Mesenchymal stem cell (in vitro differentiated cells and primary cell): ENCODE data around the gene RAB6D.
"Not testable (repeated sequence)": the region's sequence is repeated elsewhere in the genome, so short reads cannot be mapped to it uniquely, and the experiment has no call there.

Experiments
- DNase-seq: peaks from one replicate; pipeline ENCODE4 v3.0.0-alpha.2; 2013
- H2AFZ ChIP-seq: one replicate; pipeline ENCODE4 v1.6.1; 2013; ENCODE audit warnings: low read depth, mild to moderate bottlenecking, control low read depth, inconsistent platforms, low read length, moderate library complexity
- H2AK5ac ChIP-seq: 2 replicates; pipeline ENCODE4 v1.6.1; 2013; ENCODE audit warnings: low read length, moderate library complexity, mild to moderate bottlenecking, inconsistent platforms; ENCODE audit not compliant: severe bottlenecking
- H2BK120ac ChIP-seq: one replicate; pipeline ENCODE4 v1.6.1; 2013; ENCODE audit warnings: low read depth, mild to moderate bottlenecking, inconsistent platforms, low read length, moderate library complexity
- H2BK12ac ChIP-seq, 2 experiments: one replicate each; pipeline ENCODE4 v1.6.1; 2013; ENCODE audit warnings: inconsistent platforms in 2 of 2, low read length in 2 of 2, mild to moderate bottlenecking in 2 of 2, moderate library complexity in 2 of 2, control low read depth in 1 of 2
- H2BK15ac ChIP-seq: one replicate; pipeline ENCODE4 v1.6.1; 2013; ENCODE audit warnings: mild to moderate bottlenecking, low read depth, inconsistent platforms; ENCODE audit not compliant: poor library complexity, severe bottlenecking
- H2BK5ac ChIP-seq: 2 replicates; pipeline ENCODE4 v1.6.1; 2013; ENCODE audit warnings: low read depth, mild to moderate bottlenecking, low read length, control low read depth, inconsistent platforms; ENCODE audit not compliant: poor library complexity, severe bottlenecking
- H3K14ac ChIP-seq, 2 experiments: one replicate each; pipeline ENCODE4 v1.6.1; 2013; ENCODE audit warnings: inconsistent platforms in 2 of 2, low read length in 2 of 2, control low read depth in 1 of 2, mild to moderate bottlenecking in 1 of 2, moderate library complexity in 1 of 2
- H3K18ac ChIP-seq, 2 experiments: one replicate each; pipeline ENCODE4 v1.6.1; 2013; ENCODE audit warnings: inconsistent platforms in 2 of 2, low read length in 2 of 2, control low read depth in 1 of 2, low read depth in 1 of 2, mild to moderate bottlenecking in 1 of 2
- H3K23ac ChIP-seq, 2 experiments: one replicate each; pipeline ENCODE4 v1.6.1; 2013; ENCODE audit warnings: inconsistent platforms in 2 of 2, low read length in 2 of 2, mild to moderate bottlenecking in 2 of 2, moderate library complexity in 2 of 2, control low read depth in 1 of 2
- H3K27ac ChIP-seq: 2 replicates; pipeline ENCODE4 v1.5.1; 2013; ENCODE audit warnings: mild to moderate bottlenecking, moderate library complexity, low read length, control low read depth, inconsistent platforms; ENCODE audit not compliant: poor library complexity, severe bottlenecking
- H3K27me3 ChIP-seq, 2 experiments: 2 replicates each; pipeline versions ENCODE4 v1.6.1 to v1.7.0; 2013; ENCODE audit warnings: low read length in 2 of 2, mild to moderate bottlenecking in 2 of 2, moderate library complexity in 2 of 2, control low read depth in 1 of 2, inconsistent platforms in 1 of 2; ENCODE audit not compliant: control insufficient read depth in 1 of 2, insufficient read depth in 1 of 2
- H3K36me3 ChIP-seq, 2 experiments: 2 replicates each; pipeline versions ENCODE4 v1.6.1 to v1.7.0; 2013; ENCODE audit warnings: low read length in 2 of 2, control low read depth in 1 of 2, inconsistent platforms in 1 of 2, low read depth in 1 of 2, mild to moderate bottlenecking in 1 of 2; ENCODE audit not compliant: insufficient read depth in 2 of 2, control insufficient read depth in 1 of 2
- H3K4ac ChIP-seq, 2 experiments: one replicate each; pipeline ENCODE4 v1.6.1; 2013; ENCODE audit warnings: inconsistent platforms in 2 of 2, low read length in 2 of 2, mild to moderate bottlenecking in 2 of 2, moderate library complexity in 2 of 2, control low read depth in 1 of 2, low read depth in 1 of 2
- H3K4me1 ChIP-seq: 2 replicates; pipeline ENCODE4 v1.6.1; 2013; ENCODE audit warnings: low read depth, low read length, control low read depth; ENCODE audit not compliant: control insufficient read depth, insufficient read depth
- H3K4me2 ChIP-seq: 2 replicates; pipeline ENCODE4 v1.6.1; 2013; ENCODE audit warnings: low read length, mild to moderate bottlenecking, inconsistent platforms; ENCODE audit not compliant: poor library complexity, severe bottlenecking
- H3K4me3 ChIP-seq, 2 experiments: 2 replicates each; pipeline versions ENCODE4 v1.5.1 to v1.7.0; 2013; ENCODE audit warnings: low read length in 2 of 2, mild to moderate bottlenecking in 2 of 2, control low read depth in 1 of 2, low read depth in 1 of 2; ENCODE audit not compliant: insufficient read depth in 1 of 2
- H3K79me1 ChIP-seq: replicated peaks from 2 replicates; pipeline ENCODE4 v1.6.1; 2013; ENCODE audit warnings: mild to moderate bottlenecking, control low read depth, low read length, inconsistent platforms; ENCODE audit not compliant: poor library complexity, severe bottlenecking
- H3K9ac ChIP-seq: 2 replicates; pipeline ENCODE4 v1.7.0; 2013; ENCODE audit warnings: mild to moderate bottlenecking, low read length, moderate library complexity
- H3K9me3 ChIP-seq: 2 replicates; pipeline ENCODE4 v1.7.0; 2013; ENCODE audit warnings: mild to moderate bottlenecking, low read length; ENCODE audit not compliant: control insufficient read depth
- H4K8ac ChIP-seq: one replicate; pipeline ENCODE4 v1.6.1; 2013; ENCODE audit warnings: inconsistent platforms, mild to moderate bottlenecking, low read length, moderate library complexity
- H4K91ac ChIP-seq: one replicate; pipeline ENCODE4 v1.6.1; 2013; ENCODE audit warnings: mild to moderate bottlenecking, low read length, inconsistent platforms
- WGBS: methylation state at CpG from one replicate; pipeline ENCODE4 v1.1.7; 2013; ENCODE audit warnings: mixed read lengths; 5-methylcytosine and 5-hydroxymethylcytosine counted together

RAB6D gene

DNA sequence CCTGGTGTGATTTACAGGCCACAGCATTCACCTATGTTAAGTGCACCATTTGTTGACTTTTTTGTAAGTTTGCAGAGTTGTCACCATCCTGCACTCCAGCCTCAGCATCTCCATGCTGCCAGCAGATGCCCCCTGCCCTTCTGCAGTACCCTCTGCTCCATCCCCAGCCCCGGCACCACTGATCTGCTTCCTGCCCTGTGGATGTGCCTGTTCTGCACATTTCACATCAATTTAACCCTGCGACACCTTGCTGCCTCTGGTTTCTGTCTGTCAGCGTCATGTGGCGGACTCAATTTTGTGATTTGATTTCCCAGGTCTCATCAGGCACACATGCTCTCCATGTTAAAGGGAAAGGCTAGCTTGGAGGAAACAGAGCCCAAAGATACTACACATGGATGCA lies 36.5 kb upstream of the RAB6D start:
- H3K27me3 ChIP-seq, result peaks cover 4 to 10% of the 10 kb centered on the region in 2 experiments
- not testable (repeated sequence) for H4K91ac ChIP-seq, DNase-seq, H3K36me3 ChIP-seq, H3K4me1 ChIP-seq, H2BK12ac ChIP-seq, H2AFZ ChIP-seq, H3K23ac ChIP-seq, H3K9me3 ChIP-seq, H3K18ac ChIP-seq, H2BK120ac ChIP-seq, H2AK5ac ChIP-seq, H2BK5ac ChIP-seq, H3K4me3 ChIP-seq, H3K79me1 ChIP-seq, H3K9ac ChIP-seq, H2BK15ac ChIP-seq, H3K4ac ChIP-seq, H3K27ac ChIP-seq, H3K4me2 ChIP-seq, H3K14ac ChIP-seq, H4K8ac ChIP-seq
- 88% methylated on average over 4 of the region's 4 CpGs for WGBS

DNA sequence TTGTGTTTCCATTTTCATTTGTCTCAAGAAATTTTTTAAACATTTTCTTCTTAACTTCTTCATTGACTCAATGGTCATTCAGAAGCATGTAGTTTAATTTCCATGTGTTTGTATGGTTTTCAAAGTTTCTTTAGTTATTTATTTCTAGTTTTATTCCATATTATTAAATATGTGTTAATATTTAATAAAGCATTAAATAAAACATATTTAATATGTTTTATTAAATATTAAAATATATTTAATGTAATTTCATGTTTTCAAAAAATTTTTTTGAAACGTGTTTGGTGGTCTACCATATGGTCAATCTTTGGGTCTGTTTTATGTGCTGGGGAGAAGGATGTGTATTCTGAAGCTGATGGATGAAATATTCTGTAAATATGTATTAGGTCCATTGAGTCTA lies 32.2 kb upstream of the RAB6D start:
- not testable (repeated sequence) for H3K18ac ChIP-seq, H2BK15ac ChIP-seq, H3K4me3 ChIP-seq, H4K91ac ChIP-seq, H2BK12ac ChIP-seq, H3K79me1 ChIP-seq, H3K36me3 ChIP-seq, DNase-seq, H4K8ac ChIP-seq, H2BK5ac ChIP-seq, H3K14ac ChIP-seq, H3K23ac ChIP-seq, H3K4me2 ChIP-seq, H3K9ac ChIP-seq, H3K9me3 ChIP-seq, H3K4me1 ChIP-seq, H3K4ac ChIP-seq, H2AK5ac ChIP-seq, H2AFZ ChIP-seq, H3K27ac ChIP-seq, H2BK120ac ChIP-seq
- H3K27me3 ChIP-seq, result peaks cover 10 to 20% of the 10 kb centered on the region in 2 experiments
- 66% methylated on average over 1 of the region's 1 CpG for WGBS

DNA sequence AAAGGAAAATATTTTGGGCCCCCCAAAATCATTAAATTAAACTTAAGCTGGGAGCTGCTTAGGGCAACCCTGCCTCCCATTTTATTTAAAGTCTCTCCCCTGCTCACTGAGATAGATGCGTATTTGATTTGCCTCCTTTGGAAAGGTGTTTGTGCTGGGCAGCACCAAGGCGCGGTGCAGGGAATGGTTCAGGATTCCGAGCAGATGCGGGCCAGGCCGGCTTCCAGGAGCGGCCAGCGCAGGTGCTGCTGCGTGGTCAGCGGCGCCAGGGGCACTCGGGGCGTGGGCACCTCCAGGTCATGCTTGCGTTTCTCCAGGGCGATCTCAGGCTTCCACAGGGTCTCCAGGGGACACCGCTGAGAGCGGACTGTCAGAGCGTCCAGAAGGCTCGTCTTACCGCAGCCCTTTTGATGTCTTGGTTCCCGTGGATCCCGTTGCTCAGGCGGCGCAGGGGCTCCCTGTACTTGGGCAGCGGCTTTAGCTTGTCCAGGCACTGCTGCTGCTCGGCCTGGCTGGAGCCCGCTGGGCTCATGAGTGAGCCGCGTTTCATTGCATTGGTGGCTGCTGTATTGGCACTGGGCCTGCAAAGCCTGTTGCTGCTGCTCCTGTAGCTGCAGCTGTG lies 31.2 kb upstream of the RAB6D start:
- Histone ChIP-seq H2AFZ (peak overlapping the region; percentile 5), H3K27me3 (peaks cover 2 to 16% of the 10 kb centered on the region in 2 experiments), H3K4me2 (peak overlapping the region; percentile 88), H3K4me3 (peak overlapping the region; percentile 26 to 66)
- not testable (repeated sequence) for H3K9me3 ChIP-seq, H4K91ac ChIP-seq, H4K8ac ChIP-seq, H2BK120ac ChIP-seq, H2BK5ac ChIP-seq, H3K14ac ChIP-seq, H3K79me1 ChIP-seq, H3K18ac ChIP-seq, H2AK5ac ChIP-seq, H3K4me1 ChIP-seq, H3K36me3 ChIP-seq, DNase-seq, H2BK15ac ChIP-seq, H3K9ac ChIP-seq, H3K23ac ChIP-seq, H3K4ac ChIP-seq, H2BK12ac ChIP-seq, H3K27ac ChIP-seq
- WGBS, result 9% methylated on average over 25 of the region's 29 CpGs

DNA sequence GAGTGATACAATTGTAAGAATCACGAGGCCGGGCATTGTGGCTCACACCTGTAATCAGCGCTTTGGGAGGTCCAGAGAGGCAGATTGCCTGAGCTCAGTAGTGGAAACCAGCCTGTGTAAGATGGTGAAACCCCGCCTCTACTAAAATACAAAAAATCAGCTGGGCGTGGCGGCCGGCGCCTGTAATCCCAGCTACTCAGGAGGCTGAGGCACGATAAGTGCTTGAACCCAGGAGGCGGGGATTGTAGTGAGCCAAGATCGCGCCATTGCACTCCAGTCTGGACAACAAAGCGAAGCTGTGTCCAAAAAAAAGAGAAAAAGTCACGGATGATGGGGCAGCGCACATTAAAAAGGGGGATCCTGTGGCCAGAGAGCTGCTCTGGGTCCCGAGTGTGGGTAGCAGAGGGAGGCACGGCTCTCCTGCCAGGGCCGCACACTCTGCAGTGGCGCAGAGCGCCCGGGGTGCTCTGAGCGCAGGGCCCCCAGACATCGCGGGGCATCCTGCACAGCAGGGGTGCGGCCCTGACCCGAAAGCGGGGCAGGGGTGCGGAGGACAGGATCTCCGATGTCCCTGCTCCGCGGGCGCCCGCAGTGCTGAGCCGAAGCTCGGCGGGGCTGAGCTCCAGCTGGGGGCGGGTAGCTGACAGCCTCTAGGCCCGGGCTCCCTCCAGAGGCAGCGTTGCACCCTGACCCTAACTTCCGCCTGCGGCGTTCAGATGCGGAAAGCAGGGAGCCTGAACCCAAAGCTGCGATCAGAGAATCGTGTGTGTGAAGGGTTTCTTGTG lies 30.4 kb upstream of the RAB6D start:
- Histone ChIP-seq H3K4me3 (peak overlapping the region; percentile 52 to 66), H3K9me3 (no peaks in the 10 kb centered on the region), H2AFZ (peak overlapping the region; percentile 36), H3K23ac (no peak overlapping the region), H2BK12ac (no peak overlapping the region), H2BK15ac (no peak overlapping the region), H3K27me3 (peaks cover 0 to 19% of the 10 kb centered on the region in 2 experiments), H3K4ac (no peak overlapping the region), H3K14ac (no peak overlapping the region), H4K8ac (peak overlapping the region; percentile 54), H3K79me1 (no peaks in the 10 kb centered on the region), H3K36me3 (no peaks in the 10 kb centered on the region), H4K91ac (no peak overlapping the region), H3K27ac (no peak overlapping the region), H2BK120ac (no peak overlapping the region), H2BK5ac (no peak overlapping the region), H3K4me2 (peak overlapping the region; percentile 88), H3K9ac (peak overlapping the region; percentile 18), H3K18ac (peak overlapping the region in 1 of 2 experiments; percentile 57), H2AK5ac (no peak overlapping the region), H3K4me1 (peaks cover 9% of the 10 kb centered on the region)
- DNase-seq, result no peak
- WGBS, result 19% methylated on average over 44 of the region's 45 CpGs
